BLaER1 treated with 17β-estradiol and CSF1 and Interleukin-3, amounts not matched to agents 10 nM and 100 nM (cell line): ENCODE data around the gene MAPRE2.

Source experiments
- H3K27ac ChIP-seq, 11 experiments: shearing (Covaris generic); formaldehyde crosslinking; 2 replicates each; pipeline ENCODE4 v1.8.1; 2022
- H3K27me3 ChIP-seq, 11 experiments: shearing (Covaris generic); formaldehyde crosslinking; 2 replicates each; pipeline ENCODE4 v1.8.1; 2022
- H3K36me3 ChIP-seq, 11 experiments: shearing (Covaris generic); formaldehyde crosslinking; 2 replicates each; pipeline ENCODE4 v1.8.1; 2022
- H3K4me1 ChIP-seq, 10 experiments: shearing (Covaris generic); formaldehyde crosslinking; 2 replicates each; pipeline ENCODE4 v1.8.1; 2022
- H3K4me2 ChIP-seq, 11 experiments: shearing (Covaris generic); formaldehyde crosslinking; 2 replicates each; pipeline ENCODE4 v1.8.1; 2022
- H3K4me3 ChIP-seq, 10 experiments: shearing (Covaris generic); formaldehyde crosslinking; 2 replicates each; pipeline ENCODE4 v1.8.1; 2022
- H3K9ac ChIP-seq, 11 experiments: shearing (Covaris generic); formaldehyde crosslinking; 2 replicates each; pipeline ENCODE4 v1.8.1; 2022
- H3K9me3 ChIP-seq, 11 experiments: shearing (Covaris generic); formaldehyde crosslinking; replicated peaks in 1 of 11; 2 replicates each; pipeline ENCODE4 v1.8.1; 2022
- H4K20me1 ChIP-seq, 11 experiments: shearing (Covaris generic); formaldehyde crosslinking; 2 replicates each; pipeline ENCODE4 v1.8.1; 2022
- Cebpa-rat ChIP-seq, 11 experiments: shearing (Covaris generic); IDR thresholded peaks; 2 replicates each; pipeline ENCODE4 v1.8.1; 2022

The MAPRE2 gene

GRCh38 chr18:35121531-35121930 is 80.3 kb downstream of the MAPRE2 start:
- H3K27ac ChIP-seq = peak overlapping the region in 4 of 11 experiments; percentile 62 to 71 (median 68); a peak in 5 of 22 replicates
- no peak for TF ChIP-seq Cebpa-rat (IDR thresholded peaks at IDR 0.05)

GRCh38 chr18:35122586-35123224 is 81.5 kb downstream of the MAPRE2 start:
- Histone ChIP-seq H3K4me2 (peak overlapping the region; percentile 70 to 90 (median 83)), H3K9ac (peak overlapping the region in 9 of 11 experiments; percentile 28 to 64 (median 59); a peak in 16 of 22 replicates), H4K20me1 (peaks cover 0 to 21% (median 0%) of the 10 kb centered on the region in 11 experiments; a peak in 6 of 22 replicates), H3K4me3 (peak overlapping the region in 8 of 10 experiments; percentile 3 to 49 (median 28); a peak in 8 of 20 replicates), H3K27me3 (no peaks in the 10 kb centered on the region), H3K4me1 (peaks cover 11 to 34% (median 24%) of the 10 kb centered on the region in 10 experiments), H3K36me3 (peaks cover 12 to 32% (median 20%) of the 10 kb centered on the region in 11 experiments; a peak in 21 of 22 replicates), H3K27ac (peak overlapping the region in 9 of 11 experiments; percentile 26 to 74 (median 65); a peak in 17 of 22 replicates), H3K9me3 (peaks cover 10 to 19% (median 13%) of the 10 kb centered on the region in 11 experiments)
- no peak for TF ChIP-seq Cebpa-rat (IDR thresholded peaks at IDR 0.05)

More at GRCh38 chr18:35121531-35121930, 80.3 kb downstream of the MAPRE2 start:
- Histone ChIP-seq H3K4me1 (peaks cover 13 to 39% (median 30%) of the 10 kb centered on the region in 10 experiments), H3K4me2 (peak overlapping the region in 8 of 11 experiments; percentile 70 to 90 (median 86); a peak in 12 of 22 replicates), H4K20me1 (peaks cover 0 to 21% (median 4%) of the 10 kb centered on the region in 11 experiments; a peak in 6 of 22 replicates), H3K9me3 (peaks cover 10 to 19% (median 13%) of the 10 kb centered on the region in 11 experiments), H3K36me3 (peaks cover 5 to 28% (median 12%) of the 10 kb centered on the region in 11 experiments; a peak in 16 of 22 replicates), H3K4me3 (no peak overlapping the region), H3K9ac (no peak overlapping the region), H3K27me3 (no peaks in the 10 kb centered on the region)

- Histone ChIP-seq H3K4me1 (peaks cover 14 to 37% (median 28%) of the 10 kb centered on the region in 10 experiments), H3K4me2 (peak overlapping the region in 5 of 11 experiments; percentile 81 to 89 (median 88); a peak in 7 of 22 replicates), H3K4me3 (no peak overlapping the region), H3K27me3 (no peaks in the 10 kb centered on the region), H3K27ac (peak overlapping the region in 1 of 11 experiments; percentile 74; a peak in 1 of 22 replicates), H4K20me1 (peaks cover 0 to 10% (median 0%) of the 10 kb centered on the region in 11 experiments; a peak in 6 of 22 replicates), H3K9me3 (peaks cover 10 to 19% (median 13%) of the 10 kb centered on the region in 11 experiments), H3K36me3 (peaks cover 23 to 43% (median 29%) of the 10 kb centered on the region in 11 experiments), H3K9ac (no peak overlapping the region)
- no peak for TF ChIP-seq Cebpa-rat (IDR thresholded peaks at IDR 0.05)
These were observed 82.6 kb downstream of the MAPRE2 start for GRCh38 chr18:35123811-35124210.

GRCh38 chr18:35127201-35127600 is 86.0 kb downstream of the MAPRE2 start:
- TF ChIP-seq Cebpa-rat (IDR thresholded peaks at IDR 0.05) = no peak
- Histone ChIP-seq H4K20me1 (no peaks in the 10 kb centered on the region), H3K9ac (no peak overlapping the region), H3K9me3 (peaks cover 10 to 19% (median 13%) of the 10 kb centered on the region in 11 experiments), H3K4me1 (peaks cover 11 to 41% (median 33%) of the 10 kb centered on the region in 10 experiments), H3K27ac (no peak overlapping the region), H3K27me3 (no peaks in the 10 kb centered on the region), H3K4me2 (no peak overlapping the region), H3K36me3 (peaks cover 48 to 77% (median 60%) of the 10 kb centered on the region in 11 experiments), H3K4me3 (no peak overlapping the region)

GRCh38 chr18:35128675-35129074 is 87.5 kb downstream of the MAPRE2 start:
- Histone ChIP-seq H3K4me2 (peak overlapping the region in 7 of 11 experiments; percentile 10 to 50 (median 39); a peak in 10 of 22 replicates), H3K36me3 (peaks cover 63 to 90% (median 75%) of the 10 kb centered on the region in 11 experiments), H4K20me1 (no peaks in the 10 kb centered on the region; a peak in 1 of 22 replicates), H3K9ac (no peak overlapping the region), H3K27ac (no peak overlapping the region), H3K4me1 (peaks cover 0 to 26% (median 19%) of the 10 kb centered on the region in 10 experiments; a peak in 14 of 20 replicates), H3K27me3 (no peaks in the 10 kb centered on the region), H3K4me3 (no peak overlapping the region), H3K9me3 (peaks cover 10 to 14% (median 11%) of the 10 kb centered on the region in 11 experiments)
- TF ChIP-seq Cebpa-rat (IDR thresholded peaks at IDR 0.05) = no peak

- H3K4me1 ChIP-seq = peaks cover 0 to 23% (median 18%) of the 10 kb centered on the region in 10 experiments; a peak in 14 of 20 replicates
- no peaks in the 10 kb centered on the region; a peak in 1 of 22 replicates for H3K9me3 ChIP-seq
- no peak for TF ChIP-seq Cebpa-rat (IDR thresholded peaks at IDR 0.05)
- H3K27ac ChIP-seq = no peak overlapping the region
- H3K36me3 ChIP-seq = peaks cover 69 to 90% (median 87%) of the 10 kb centered on the region in 11 experiments
- H3K4me2 ChIP-seq = peak overlapping the region in 6 of 11 experiments; percentile 5 to 50 (median 36); a peak in 7 of 22 replicates
- H4K20me1 ChIP-seq = no peaks in the 10 kb centered on the region; a peak in 1 of 22 replicates
- no peak overlapping the region for H3K4me3 ChIP-seq
- H3K27me3 ChIP-seq = no peaks in the 10 kb centered on the region
- no peak overlapping the region for H3K9ac ChIP-seq
These were observed 89.0 kb downstream of the MAPRE2 start for GRCh38 chr18:35130236-35130635.

GRCh38 chr18:35131387-35132020 is 90.3 kb downstream of the MAPRE2 start:
- no peaks in the 10 kb centered on the region; a peak in 1 of 22 replicates for H4K20me1 ChIP-seq
- TF ChIP-seq Cebpa-rat (IDR thresholded peaks at IDR 0.05) = no peak
- H3K4me1 ChIP-seq = peaks cover 0 to 23% (median 18%) of the 10 kb centered on the region in 10 experiments; a peak in 14 of 20 replicates
- H3K9me3 ChIP-seq = no peaks in the 10 kb centered on the region; a peak in 1 of 22 replicates
- H3K9ac ChIP-seq = no peak overlapping the region
- H3K27ac ChIP-seq = no peak overlapping the region
- no peak overlapping the region for H3K4me3 ChIP-seq
- no peaks in the 10 kb centered on the region for H3K27me3 ChIP-seq
- peaks cover 81 to 100% (median 95%) of the 10 kb centered on the region in 11 experiments for H3K36me3 ChIP-seq
- no peak overlapping the region for H3K4me2 ChIP-seq

GRCh38 chr18:35132021-35132902 is 91.0 kb downstream of the MAPRE2 start:
- no peaks in the 10 kb centered on the region; a peak in 1 of 22 replicates for H3K9me3 ChIP-seq
- H3K27me3 ChIP-seq = no peaks in the 10 kb centered on the region
- H3K9ac ChIP-seq = no peak overlapping the region
- no peak overlapping the region for H3K4me2 ChIP-seq
- H3K36me3 ChIP-seq = peaks cover 76 to 100% (median 95%) of the 10 kb centered on the region in 11 experiments
- TF ChIP-seq Cebpa-rat (IDR thresholded peaks at IDR 0.05) = no peak
- H3K27ac ChIP-seq = no peak overlapping the region
- no peaks in the 10 kb centered on the region; a peak in 1 of 22 replicates for H4K20me1 ChIP-seq
- no peak overlapping the region for H3K4me3 ChIP-seq
- peaks cover 0 to 23% (median 18%) of the 10 kb centered on the region in 10 experiments; a peak in 14 of 20 replicates for H3K4me1 ChIP-seq
